ENCODE data around the gene TSSC4. TPM values are rescaled to one million over a fixed set of nuclear protein-coding genes. Genes with fewer than 3 reads are reported as not detected.
A peak's percentile ranks its signal among the peaks of the same experiment; 100 is the strongest.

TSSC4 gene
- total RNA-seq, 2 experiments from 2014 or later: 36.2 to 38.9 TPM

DNA sequence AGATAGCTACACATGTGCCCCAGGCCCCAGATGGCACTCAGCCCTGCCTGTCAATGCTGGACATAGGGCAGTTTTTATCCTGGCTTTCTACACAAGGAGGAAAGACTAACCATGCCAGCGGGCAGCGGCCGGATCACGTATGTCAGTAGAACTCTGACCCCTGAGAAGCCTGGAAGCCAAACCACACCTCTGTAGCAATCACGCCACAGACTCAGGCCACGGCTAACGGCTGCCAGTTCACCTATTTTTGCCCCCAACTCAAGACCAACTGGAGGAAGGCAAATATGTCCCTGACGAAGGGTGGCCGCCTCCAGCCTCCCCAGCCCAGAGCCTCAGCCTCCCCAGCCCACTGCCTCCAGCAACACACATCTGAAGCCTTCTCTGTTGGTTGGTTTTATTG is 30.7 kb upstream of the TSSC4 start:
- no peaks in the 10 kb centered on the region for H3K4me1 Mint-ChIP-seq (ENCODE audit: low read depth)
- TF ChIP-seq CTCF (IDR thresholded peaks at IDR 0.05): no peak
- CTCF ChIA-PET: no interaction called here
- no peaks in the 10 kb centered on the region for H3K27me3 Mint-ChIP-seq
- no peak overlapping the region for H3K27ac Mint-ChIP-seq
- no peaks in the 10 kb centered on the region for H3K9me3 Mint-ChIP-seq
- DNase-seq (no peak), ATAC-seq (no peak)
- intact Hi-C loops (cut with micrococcal nuclease): no loop called here
- no peaks in the 10 kb centered on the region for H3K36me3 Mint-ChIP-seq (ENCODE audit: low read depth)
- POLR2A ChIA-PET: no interaction called here
- H3K4me3 Mint-ChIP-seq: no peak overlapping the region

- no peak for TF ChIP-seq CTCF (IDR thresholded peaks at IDR 0.05)
- Mint-ChIP-seq H3K9me3 (no peaks in the 10 kb centered on the region), H3K4me3 (no peak overlapping the region), H3K4me1 (ENCODE audit: low read depth) (peaks cover 9% of the 10 kb centered on the region), H3K36me3 (ENCODE audit: low read depth) (peaks cover 3% of the 10 kb centered on the region), H3K27me3 (no peaks in the 10 kb centered on the region), H3K27ac (no peak overlapping the region)
- ChIA-PET POLR2A (no interaction called here), CTCF (interaction anchor here (0.6 to 3.7 kb wide), 2 partner anchors 45 to 69 kb away, joined by 3 to 15 read pairs; no protein-coding TSS in a partner anchor)
- intact Hi-C loops (cut with micrococcal nuclease): no loop called here
- DNase-seq (no peak), ATAC-seq (no peak)
Measured at GRCh38 chr11:2374456-2375201, 25.9 kb upstream of the TSSC4 start.

GRCh38 chr11:2375341-2375853 is 25.2 kb upstream of the TSSC4 start:
- intact Hi-C loops (cut with micrococcal nuclease): no loop called here
- ChIA-PET CTCF (interaction anchor here (1.1 to 3.0 kb wide), 2 partner anchors 70 to 189 kb away, joined by 3 to 26 read pairs; no protein-coding TSS in a partner anchor), POLR2A (interaction anchor here (3.8 kb wide), 1 partner anchor 12 kb away, joined by 24 read pairs; no protein-coding TSS in a partner anchor)
- TF ChIP-seq CTCF (IDR thresholded peaks at IDR 0.05): no peak
- Mint-ChIP-seq H3K27me3 (no peaks in the 10 kb centered on the region), H3K9me3 (no peaks in the 10 kb centered on the region), H3K36me3 (ENCODE audit: low read depth) (peaks cover 4% of the 10 kb centered on the region), H3K27ac (no peak overlapping the region), H3K4me3 (no peak overlapping the region), H3K4me1 (ENCODE audit: low read depth) (peaks cover 16% of the 10 kb centered on the region)
- ATAC-seq (no peak), DNase-seq (no peak)

DNA sequence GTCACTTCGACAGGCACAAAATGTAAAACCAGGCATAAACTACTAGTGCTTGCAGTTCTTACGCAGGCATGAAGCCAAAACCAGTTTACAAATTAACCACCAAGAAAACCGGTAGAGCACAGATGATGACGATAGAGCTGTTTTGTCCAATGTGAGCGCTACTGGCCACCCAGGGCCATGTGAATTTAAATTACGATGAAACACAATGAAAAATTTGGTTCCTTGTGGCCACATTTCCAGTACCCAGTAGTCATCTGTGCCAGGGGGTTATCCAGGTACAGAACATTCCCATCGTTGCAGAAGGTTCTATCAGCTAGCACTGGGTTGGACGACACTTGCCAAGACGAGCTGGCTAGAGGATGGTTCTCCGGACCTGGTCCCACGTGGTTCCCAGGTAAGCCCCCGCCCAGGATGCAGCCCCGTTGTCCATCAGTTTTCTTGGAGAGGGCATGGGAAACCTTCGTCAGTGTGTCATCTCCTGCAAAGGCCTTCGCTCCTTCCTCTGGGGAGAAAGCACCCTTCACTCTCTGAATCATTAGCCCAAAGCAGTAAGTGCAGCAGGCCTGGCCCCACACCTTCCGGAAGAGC is 24.5 kb upstream of the TSSC4 start:
- intact Hi-C loops (cut with micrococcal nuclease): no loop called here
- CTCF ChIA-PET: interaction anchor here (1.1 to 3.2 kb wide), 4 partner anchors 23 to 189 kb away, joined by 3 to 26 read pairs (median 12); partner anchors contain the start of gene TSSC4
- Mint-ChIP-seq H3K4me3 (peak overlapping the region; percentile 46), H3K27ac (no peak overlapping the region), H3K4me1 (ENCODE audit: low read depth) (peaks cover 21% of the 10 kb centered on the region), H3K27me3 (no peaks in the 10 kb centered on the region), H3K9me3 (no peaks in the 10 kb centered on the region), H3K36me3 (ENCODE audit: low read depth) (peaks cover 4% of the 10 kb centered on the region)
- POLR2A ChIA-PET: interaction anchor here (1.0 to 3.8 kb wide), 4 partner anchors 9 to 73 kb away, joined by 3 to 24 read pairs (median 6); partner anchors contain the start of gene TSSC4
- TF ChIP-seq CTCF (IDR thresholded peaks at IDR 0.05): no peak
- DNase-seq: no peak
- no peak for ATAC-seq

All from activated CD8-positive, alpha-beta T cell treated with anti-CD3 and anti-CD28 coated beads for 36 hours (primary cell).